NCI-H128 (cell line): ENCODE results near the gene CEP128.

Source experiments
- DNase-seq: peaks from one replicate; lab custom pipeline; 2025; ENCODE audit not compliant: unreplicated experiment; lab: John Stamatoyannopoulos, UW

The CEP128 gene

GRCh38 chr14:80560800-80561657 lies 380.5 kb downstream of the CEP128 start:
- DNase-seq = no peak

GRCh38 chr14:80554139-80554538 lies 387.4 kb downstream of the CEP128 start:
- no peak for DNase-seq

- DNase-seq = no peak
Observed at GRCh38 chr14:80549141-80549540, 392.4 kb downstream of the CEP128 start.

- DNase-seq = no peak
Observed at GRCh38 chr14:80545935-80546854, 395.3 kb downstream of the CEP128 start.

GRCh38 chr14:80544366-80544765 lies 397.2 kb downstream of the CEP128 start:
- no peak for DNase-seq

GRCh38 chr14:80543211-80543610 lies 398.3 kb downstream of the CEP128 start:
- DNase-seq = no peak

- no peak for DNase-seq
Observed at GRCh38 chr14:80538633-80539375, 402.7 kb downstream of the CEP128 start.

GRCh38 chr14:80537626-80538025 lies 403.9 kb downstream of the CEP128 start:
- DNase-seq = no peak

GRCh38 chr14:80536456-80536855 lies 405.1 kb downstream of the CEP128 start:
- DNase-seq = no peak

GRCh38 chr14:80535171-80535570 lies 406.4 kb downstream of the CEP128 start:
- peak; percentile 6 for DNase-seq

- no peak for DNase-seq
Observed at GRCh38 chr14:80523518-80524117, 417.9 kb downstream of the CEP128 start.

- DNase-seq = no peak
Observed at GRCh38 chr14:80522936-80523335, 418.6 kb downstream of the CEP128 start.

GRCh38 chr14:80522411-80522810 lies 419.1 kb downstream of the CEP128 start:
- no peak for DNase-seq

GRCh38 chr14:80521456-80521855 lies 420.1 kb downstream of the CEP128 start:
- no peak for DNase-seq

- DNase-seq = no peak
Observed at GRCh38 chr14:80519002-80519401, 422.5 kb downstream of the CEP128 start.

- no peak for DNase-seq
Observed at GRCh38 chr14:80518173-80518572, 423.4 kb downstream of the CEP128 start.

- DNase-seq = no peak
Observed at GRCh38 chr14:80507292-80507869, 434.2 kb downstream of the CEP128 start.

- DNase-seq = no peak
Observed at GRCh38 chr14:80504781-80505180, 436.8 kb downstream of the CEP128 start.

- no peak for DNase-seq
Observed at GRCh38 chr14:80498533-80498932, 443.0 kb downstream of the CEP128 start.

GRCh38 chr14:80496090-80496489 lies 445.4 kb downstream of the CEP128 start:
- DNase-seq = no peak
